ENCODE data around the gene WDFY3.
A peak's percentile ranks its signal among the peaks of the same experiment; 100 is the strongest.
"Not testable (repeated sequence)": the region's sequence is repeated elsewhere in the genome, so short reads cannot be mapped to it uniquely, and the experiment has no call there.

The WDFY3 gene

GRCh38 chr4:84808332-84808731 is 158.2 kb downstream of the WDFY3 start:
- no peak for DNase-seq (ENCODE audit: low read depth)
- no peak overlapping the region for H3K4me3 ChIP-seq (ENCODE audit: low read depth, low read length)
- TF ChIP-seq, protein P1, sequence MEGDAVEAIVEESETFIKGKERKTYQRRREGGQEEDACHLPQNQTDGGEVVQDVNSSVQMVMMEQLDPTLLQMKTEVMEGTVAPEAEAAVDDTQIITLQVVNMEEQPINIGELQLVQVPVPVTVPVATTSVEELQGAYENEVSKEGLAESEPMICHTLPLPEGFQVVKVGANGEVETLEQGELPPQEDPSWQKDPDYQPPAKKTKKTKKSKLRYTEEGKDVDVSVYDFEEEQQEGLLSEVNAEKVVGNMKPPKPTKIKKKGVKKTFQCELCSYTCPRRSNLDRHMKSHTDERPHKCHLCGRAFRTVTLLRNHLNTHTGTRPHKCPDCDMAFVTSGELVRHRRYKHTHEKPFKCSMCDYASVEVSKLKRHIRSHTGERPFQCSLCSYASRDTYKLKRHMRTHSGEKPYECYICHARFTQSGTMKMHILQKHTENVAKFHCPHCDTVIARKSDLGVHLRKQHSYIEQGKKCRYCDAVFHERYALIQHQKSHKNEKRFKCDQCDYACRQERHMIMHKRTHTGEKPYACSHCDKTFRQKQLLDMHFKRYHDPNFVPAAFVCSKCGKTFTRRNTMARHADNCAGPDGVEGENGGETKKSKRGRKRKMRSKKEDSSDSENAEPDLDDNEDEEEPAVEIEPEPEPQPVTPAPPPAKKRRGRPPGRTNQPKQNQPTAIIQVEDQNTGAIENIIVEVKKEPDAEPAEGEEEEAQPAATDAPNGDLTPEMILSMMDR (conservative IDR thresholded peaks at IDR 0.05; ENCODE audit: low read depth, low read length): no peak

GRCh38 chr4:84806541-84806940 is 159.9 kb downstream of the WDFY3 start:
- not testable (repeated sequence) for H3K4me3 ChIP-seq (ENCODE audit: low read depth, low read length); DNase-seq (ENCODE audit: low read depth)

GRCh38 chr4:84804136-84804535 is 162.4 kb downstream of the WDFY3 start:
- TF ChIP-seq, protein P1 (conservative IDR thresholded peaks at IDR 0.05; ENCODE audit: low read depth, low read length): no peak
- peak; percentile 23 for DNase-seq (ENCODE audit: low read depth)
- no peak overlapping the region for H3K4me3 ChIP-seq (ENCODE audit: low read depth, low read length)

GRCh38 chr4:84803720-84804119 is 162.8 kb downstream of the WDFY3 start:
- peak; percentile 17 for DNase-seq (ENCODE audit: low read depth)
- TF ChIP-seq, protein P1 (conservative IDR thresholded peaks at IDR 0.05; ENCODE audit: low read depth, low read length): no peak
- H3K4me3 ChIP-seq (ENCODE audit: low read depth, low read length): no peak overlapping the region

DNA sequence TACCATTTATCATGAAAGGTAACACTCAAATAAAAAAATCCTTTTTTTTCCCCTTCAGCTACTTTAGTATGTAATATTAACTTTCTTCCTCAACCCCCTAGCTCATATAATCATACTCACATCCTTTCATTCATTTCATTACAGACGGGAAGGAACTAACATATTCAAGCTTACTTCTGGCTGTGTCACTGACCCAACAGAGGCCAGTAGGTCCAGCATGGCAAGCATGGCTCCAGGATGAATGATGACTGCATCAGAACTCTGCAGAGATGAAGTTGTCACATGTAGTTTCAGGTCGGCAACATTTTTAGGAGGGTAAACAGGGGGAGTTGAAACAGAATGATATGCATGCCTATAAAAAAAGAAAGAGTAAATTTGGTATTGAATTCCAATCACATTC is 163.4 kb downstream of the WDFY3 start:
- TF ChIP-seq, protein P1 (conservative IDR thresholded peaks at IDR 0.05; ENCODE audit: low read depth, low read length): no peak
- no peak for DNase-seq (ENCODE audit: low read depth)
- H3K4me3 ChIP-seq (ENCODE audit: low read depth, low read length): no peak overlapping the region

DNA sequence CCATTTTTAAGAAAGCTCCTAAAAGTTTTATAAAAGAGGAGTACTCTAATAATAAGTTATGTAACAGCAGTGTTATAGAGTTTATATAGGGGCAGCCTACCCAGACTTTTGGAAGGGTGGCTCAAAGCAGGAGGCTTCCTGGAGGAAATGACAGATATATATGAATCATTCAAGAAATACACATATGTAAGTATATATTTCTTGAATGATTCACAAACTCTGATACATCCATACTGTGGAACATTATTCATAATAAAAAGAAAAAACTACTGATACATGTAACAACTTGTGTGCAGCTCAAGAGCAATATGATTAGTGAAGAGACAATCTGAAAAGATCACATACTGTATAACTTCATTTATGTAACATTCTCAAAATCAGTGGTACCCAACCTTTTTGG is 166.2 kb downstream of the WDFY3 start:
- no peak overlapping the region for H3K4me3 ChIP-seq (ENCODE audit: low read depth, low read length)
- DNase-seq (ENCODE audit: low read depth): no peak
- TF ChIP-seq, protein P1 (conservative IDR thresholded peaks at IDR 0.05; ENCODE audit: low read depth, low read length): no peak

GRCh38 chr4:84799318-84799717 is 167.2 kb downstream of the WDFY3 start:
- H3K4me3 ChIP-seq (ENCODE audit: low read depth, low read length): no peak overlapping the region
- TF ChIP-seq, protein P1 (conservative IDR thresholded peaks at IDR 0.05; ENCODE audit: low read depth, low read length): no peak
- no peak for DNase-seq (ENCODE audit: low read depth)

- TF ChIP-seq, protein P1 (conservative IDR thresholded peaks at IDR 0.05; ENCODE audit: low read depth, low read length): no peak
- DNase-seq (ENCODE audit: low read depth): no peak
- no peak overlapping the region for H3K4me3 ChIP-seq (ENCODE audit: low read depth, low read length)
Observed at GRCh38 chr4:84796394-84796793, 170.1 kb downstream of the WDFY3 start.

Data from choroid plexus epithelial cell (primary cell).